ENCODE data around the gene DOHH. TPM values are rescaled to one million over a fixed set of nuclear protein-coding genes. Genes with fewer than 3 reads are reported as not detected.
"Not testable (repeated sequence)": the region's sequence is repeated elsewhere in the genome, so short reads cannot be mapped to it uniquely, and the experiment has no call there.

DOHH gene
- polyA plus RNA-seq, 2 of the 4 experiments (the other 2 are of a cell fraction) = 4.6 to 13.3 TPM

DNA sequence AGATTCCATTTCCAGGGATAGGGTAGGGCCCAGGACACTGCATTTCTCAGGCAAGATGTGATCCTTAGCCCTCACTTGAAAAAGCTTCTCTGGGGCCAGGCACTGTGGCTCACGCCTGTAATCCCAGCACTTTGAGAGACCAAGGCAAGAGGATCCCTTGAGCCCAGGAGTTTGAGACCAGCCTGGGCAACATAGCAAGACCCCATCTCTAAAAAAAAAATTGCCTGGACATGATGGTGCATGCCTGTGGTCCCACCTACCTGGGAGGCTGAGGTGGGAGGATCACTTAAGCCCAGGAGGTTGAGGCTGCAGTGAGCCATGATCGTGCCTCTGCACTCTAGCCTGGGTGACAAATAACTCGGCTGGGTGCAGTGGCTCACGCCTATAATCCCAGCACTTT lies 53.8 kb downstream of the DOHH start:
- CTCF ChIA-PET = interaction anchor here (1.2 to 2.4 kb wide), 4 partner anchors 9 to 120 kb away, joined by 3 to 9 read pairs (median 6); no protein-coding TSS in a partner anchor
- DNase-seq (ENCODE audit: low read depth in 1 of 2, low spot score in 1 of 2); H3K4me2 ChIP-seq; POLR2A ChIA-PET; ATAC-seq; H3K9me3 ChIP-seq; H3K27ac ChIP-seq; FAIRE-seq; H3K4me3 ChIP-seq: not testable (repeated sequence)
- peaks cover 15% of the 10 kb centered on the region for H3K4me1 ChIP-seq
- WGBS (ENCODE audit: missing lambda C conversion rate) = 84% methylated on average over 4 of the region's 4 CpGs

DNA sequence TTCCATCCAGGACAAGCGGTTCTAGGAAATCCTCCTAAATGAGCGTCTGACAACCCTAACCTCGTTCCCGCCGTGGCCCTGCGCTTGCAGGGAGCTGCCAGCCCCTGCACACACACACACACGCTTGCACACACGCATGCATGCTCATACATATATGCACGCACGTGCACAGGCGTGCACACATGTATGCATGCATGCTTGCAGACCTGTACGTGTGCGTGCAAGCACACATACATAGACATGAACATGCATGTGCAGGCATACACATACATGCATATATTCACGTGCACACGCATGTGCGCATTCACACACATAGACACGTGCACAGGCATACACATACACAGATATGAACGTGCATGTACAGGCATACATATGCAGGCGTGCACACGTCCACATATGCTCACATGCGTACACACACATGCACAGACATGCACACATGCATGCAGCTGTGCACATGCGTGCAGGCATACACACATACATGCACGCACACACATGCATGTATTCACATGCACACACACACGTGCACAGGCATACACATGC lies 55.7 kb downstream of the DOHH start:
- DNase-seq (ENCODE audit: low read depth in 1 of 2, low spot score in 1 of 2) (no peak), FAIRE-seq (no peak), ATAC-seq (no peak)
- Histone ChIP-seq H3K4me1 (peaks cover 7% of the 10 kb centered on the region; the same call in 1 of the 3 replicates), H3K9me3 (no peaks in the 10 kb centered on the region), H3K4me2 (no peak overlapping the region), H3K4me3 (no peak overlapping the region), H3K27ac (no peak overlapping the region)
- 94% methylated on average over 24 of the region's 24 CpGs for whole genome bisulfite sequencing (ENCODE audit: missing lambda C conversion rate)
- TF ChIP-seq RNF2 (IDR thresholded peaks at IDR 0.05; ENCODE audit: borderline replicate concordance, low read depth) (no peak), POLR2AphosphoS2 (conservative IDR thresholded peaks at IDR 0.05; ENCODE audit: low read length) (no peak), HEYL (CRISPR knock-in tag; IDR thresholded peaks at IDR 0.05) (no peak), FOXS1 (CRISPR knock-in tag; IDR thresholded peaks at IDR 0.05) (no peak), ESRRA (IDR thresholded peaks at IDR 0.05; ENCODE audit: borderline replicate concordance, low read length) (no peak), EP300 (IDR thresholded peaks at IDR 0.05) (no peak), KDM5A (IDR thresholded peaks at IDR 0.05) (no peak), PHF8 (IDR thresholded peaks at IDR 0.05; ENCODE audit: borderline replicate concordance, low read depth) (no peak), HDAC2 (IDR thresholded peaks at IDR 0.05) (no peak), MAZ (IDR thresholded peaks at IDR 0.05; ENCODE audit: borderline replicate concordance, low read depth, low read length) (no peak), RAD21 (conservative IDR thresholded peaks at IDR 0.05 in 1 of 2, IDR thresholded peaks at IDR 0.05 in 1 of 2) (no peak), CBX8 (IDR thresholded peaks at IDR 0.05) (no peak), BHLHE40 (IDR thresholded peaks at IDR 0.05; ENCODE audit: low read depth, low read length) (no peak)
- TF ChIP-seq, protein P1, sequence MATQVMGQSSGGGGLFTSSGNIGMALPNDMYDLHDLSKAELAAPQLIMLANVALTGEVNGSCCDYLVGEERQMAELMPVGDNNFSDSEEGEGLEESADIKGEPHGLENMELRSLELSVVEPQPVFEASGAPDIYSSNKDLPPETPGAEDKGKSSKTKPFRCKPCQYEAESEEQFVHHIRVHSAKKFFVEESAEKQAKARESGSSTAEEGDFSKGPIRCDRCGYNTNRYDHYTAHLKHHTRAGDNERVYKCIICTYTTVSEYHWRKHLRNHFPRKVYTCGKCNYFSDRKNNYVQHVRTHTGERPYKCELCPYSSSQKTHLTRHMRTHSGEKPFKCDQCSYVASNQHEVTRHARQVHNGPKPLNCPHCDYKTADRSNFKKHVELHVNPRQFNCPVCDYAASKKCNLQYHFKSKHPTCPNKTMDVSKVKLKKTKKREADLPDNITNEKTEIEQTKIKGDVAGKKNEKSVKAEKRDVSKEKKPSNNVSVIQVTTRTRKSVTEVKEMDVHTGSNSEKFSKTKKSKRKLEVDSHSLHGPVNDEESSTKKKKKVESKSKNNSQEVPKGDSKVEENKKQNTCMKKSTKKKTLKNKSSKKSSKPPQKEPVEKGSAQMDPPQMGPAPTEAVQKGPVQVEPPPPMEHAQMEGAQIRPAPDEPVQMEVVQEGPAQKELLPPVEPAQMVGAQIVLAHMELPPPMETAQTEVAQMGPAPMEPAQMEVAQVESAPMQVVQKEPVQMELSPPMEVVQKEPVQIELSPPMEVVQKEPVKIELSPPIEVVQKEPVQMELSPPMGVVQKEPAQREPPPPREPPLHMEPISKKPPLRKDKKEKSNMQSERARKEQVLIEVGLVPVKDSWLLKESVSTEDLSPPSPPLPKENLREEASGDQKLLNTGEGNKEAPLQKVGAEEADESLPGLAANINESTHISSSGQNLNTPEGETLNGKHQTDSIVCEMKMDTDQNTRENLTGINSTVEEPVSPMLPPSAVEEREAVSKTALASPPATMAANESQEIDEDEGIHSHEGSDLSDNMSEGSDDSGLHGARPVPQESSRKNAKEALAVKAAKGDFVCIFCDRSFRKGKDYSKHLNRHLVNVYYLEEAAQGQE (IDR thresholded peaks at IDR 0.05) = no peak
- TF ChIP-seq, protein P2, sequence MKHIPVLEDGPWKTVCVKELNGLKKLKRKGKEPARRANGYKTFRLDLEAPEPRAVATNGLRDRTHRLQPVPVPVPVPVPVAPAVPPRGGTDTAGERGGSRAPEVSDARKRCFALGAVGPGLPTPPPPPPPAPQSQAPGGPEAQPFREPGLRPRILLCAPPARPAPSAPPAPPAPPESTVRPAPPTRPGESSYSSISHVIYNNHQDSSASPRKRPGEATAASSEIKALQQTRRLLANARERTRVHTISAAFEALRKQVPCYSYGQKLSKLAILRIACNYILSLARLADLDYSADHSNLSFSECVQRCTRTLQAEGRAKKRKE (CRISPR knock-in tag; IDR thresholded peaks at IDR 0.05; ENCODE audit: low read depth) = no peak
- TF ChIP-seq, protein P3, sequence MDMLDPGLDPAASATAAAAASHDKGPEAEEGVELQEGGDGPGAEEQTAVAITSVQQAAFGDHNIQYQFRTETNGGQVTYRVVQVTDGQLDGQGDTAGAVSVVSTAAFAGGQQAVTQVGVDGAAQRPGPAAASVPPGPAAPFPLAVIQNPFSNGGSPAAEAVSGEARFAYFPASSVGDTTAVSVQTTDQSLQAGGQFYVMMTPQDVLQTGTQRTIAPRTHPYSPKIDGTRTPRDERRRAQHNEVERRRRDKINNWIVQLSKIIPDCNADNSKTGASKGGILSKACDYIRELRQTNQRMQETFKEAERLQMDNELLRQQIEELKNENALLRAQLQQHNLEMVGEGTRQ (IDR thresholded peaks at IDR 0.05) = no peak
- TF ChIP-seq, protein P4, sequence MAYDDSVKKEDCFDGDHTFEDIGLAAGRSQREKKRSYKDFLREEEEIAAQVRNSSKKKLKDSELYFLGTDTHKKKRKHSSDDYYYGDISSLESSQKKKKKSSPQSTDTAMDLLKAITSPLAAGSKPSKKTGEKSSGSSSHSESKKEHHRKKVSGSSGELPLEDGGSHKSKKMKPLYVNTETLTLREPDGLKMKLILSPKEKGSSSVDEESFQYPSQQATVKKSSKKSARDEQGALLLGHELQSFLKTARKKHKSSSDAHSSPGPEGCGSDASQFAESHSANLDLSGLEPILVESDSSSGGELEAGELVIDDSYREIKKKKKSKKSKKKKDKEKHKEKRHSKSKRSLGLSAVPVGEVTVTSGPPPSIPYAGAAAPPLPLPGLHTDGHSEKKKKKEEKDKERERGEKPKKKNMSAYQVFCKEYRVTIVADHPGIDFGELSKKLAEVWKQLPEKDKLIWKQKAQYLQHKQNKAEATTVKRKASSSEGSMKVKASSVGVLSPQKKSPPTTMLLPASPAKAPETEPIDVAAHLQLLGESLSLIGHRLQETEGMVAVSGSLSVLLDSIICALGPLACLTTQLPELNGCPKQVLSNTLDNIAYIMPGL (CRISPR knock-in tag; IDR thresholded peaks at IDR 0.05; ENCODE audit: borderline replicate concordance) = no peak
- ChIA-PET POLR2A (no interaction called here), CTCF (interaction anchor here (1.0 to 1.5 kb wide), 3 partner anchors 15 to 29 kb away, joined by 4 to 5 read pairs (median 4); no protein-coding TSS in a partner anchor)

All from A549 (cell line).